A549 treated with AZD9567 at 1 μM for 4 hours (cell line): ENCODE results near the gene TPBGL. TPM values are rescaled to one million over a fixed set of nuclear protein-coding genes. Genes with fewer than 3 reads are reported as not detected.

ENCODE experiments used
- total RNA-seq: library from RNA; stranded (reverse); fragments of 200-300 nt; extraction: Qiagen RNA extraction; gene quantifications from 5 replicates; pipeline ENCODE4 v1.2.3, GENCODE V29; 2022; ENCODE audit not compliant: insufficient read depth

TPBGL gene, protein sequence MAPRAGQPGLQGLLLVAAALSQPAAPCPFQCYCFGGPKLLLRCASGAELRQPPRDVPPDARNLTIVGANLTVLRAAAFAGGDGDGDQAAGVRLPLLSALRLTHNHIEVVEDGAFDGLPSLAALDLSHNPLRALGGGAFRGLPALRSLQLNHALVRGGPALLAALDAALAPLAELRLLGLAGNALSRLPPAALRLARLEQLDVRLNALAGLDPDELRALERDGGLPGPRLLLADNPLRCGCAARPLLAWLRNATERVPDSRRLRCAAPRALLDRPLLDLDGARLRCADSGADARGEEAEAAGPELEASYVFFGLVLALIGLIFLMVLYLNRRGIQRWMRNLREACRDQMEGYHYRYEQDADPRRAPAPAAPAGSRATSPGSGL
- total RNA-seq: 0.15 to 0.33 TPM (median 0.25 TPM) in 4 of 5 replicates, not detected in the other

DNA sequence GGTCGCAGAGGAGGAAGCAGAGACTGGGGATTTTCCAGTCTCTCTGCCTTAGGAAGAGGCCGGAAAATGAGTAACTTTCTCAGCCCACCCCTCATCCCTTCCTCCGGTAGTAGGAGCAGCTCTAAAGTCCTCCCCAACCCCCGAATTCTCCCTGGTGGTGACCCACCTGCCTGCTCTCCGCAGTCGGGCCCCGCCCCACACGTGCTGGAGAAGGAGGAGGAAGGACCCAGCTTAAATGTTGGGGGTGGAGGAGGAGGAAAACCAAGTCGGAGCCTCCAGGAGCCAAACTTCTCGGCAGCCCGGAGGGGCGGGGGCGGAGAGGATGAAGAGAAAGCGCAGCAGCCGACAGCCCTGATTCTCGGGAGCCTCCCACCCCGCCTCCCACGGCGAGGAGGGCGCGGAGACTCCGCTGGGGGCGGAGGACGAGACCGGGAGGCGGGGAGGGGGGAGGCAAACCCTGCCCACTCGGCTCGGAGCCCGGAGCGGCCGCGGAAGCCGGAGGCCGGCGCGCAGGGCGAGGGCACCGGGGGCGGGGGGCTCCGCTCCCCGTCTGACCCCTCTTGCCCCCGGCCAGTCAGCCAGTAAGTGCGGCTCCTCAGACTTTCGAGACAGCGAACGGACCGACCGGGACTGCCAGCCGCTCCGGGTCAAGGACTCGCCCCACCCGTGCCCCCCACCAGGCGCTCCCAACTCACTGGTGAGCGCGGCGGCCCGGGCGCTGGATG lies at the start of gene TPBGL:
Gene TPBGL, plus strand, starts transcription at position 464 of the 725 bp plus-strand sequence. CDS start 276 bp downstream, outside the sequence.

Other genes starting within 250 kb of the TPBGL start
- not detected in 5 replicates for gene OR2AT4, start 143.9 kb upstream of the TPBGL start, total RNA-seq
- 3.2 to 5.7 TPM (median 3.8 TPM) in 5 replicates for gene SLCO2B1, start 89.7 kb upstream of the TPBGL start, total RNA-seq
- 5.9 to 9.4 TPM (median 7.9 TPM) in 5 replicates for gene ARRB1, start 110.9 kb downstream of the TPBGL start, total RNA-seq
- gene RPS3, start 158.7 kb downstream of the TPBGL start, total RNA-seq: 3,077 to 3,646 TPM (median 3,348 TPM) in 5 replicates
- 0.92 to 1.5 TPM (median 1.2 TPM) in 4 of 5 replicates, not detected in the other for gene KLHL35, start 192.4 kb downstream of the TPBGL start, total RNA-seq